PC-3 (cell line): ENCODE measurements around the gene BHLHA9.

ENCODE experiments used
- CTCF ChIP-seq: fragments of 300-600 bp; sonication (generic); conservative IDR thresholded peaks from 2 replicates; pipeline ENCODE4 v1.5.1; 2017; ENCODE audit warnings: antibody characterized with exemption, low read depth, mild to moderate bottlenecking, low read length
- EZH2 ChIP-seq: fragments of 300-600 bp; sonication (generic); IDR thresholded peaks from one replicate; pipeline ENCODE4 v1.6.1; 2017; ENCODE audit warnings: antibody characterized with exemption, mild to moderate bottlenecking, low read length; ENCODE audit not compliant: unreplicated experiment

- TF ChIP-seq EZH2 = no peak
- no peak for TF ChIP-seq CTCF
Observed at GRCh38 chr17:1251866-1252608, 18.2 kb upstream of the BHLHA9 start.
